GM12875 (cell line): ENCODE results near the gene PHLPP1.
A peak's percentile ranks its signal among the peaks of the same experiment; 100 is the strongest.

Source experiments
- H3K4me3 ChIP-seq: one replicate; pipeline ENCODE4 v1.5.1; 2011; ENCODE audit warnings: low read depth, low read length, control low read depth
- CTCF ChIP-seq: IDR thresholded peaks from 2 replicates; pipeline ENCODE4 v1.5.1; 2011; ENCODE audit warnings: low read depth, mild to moderate bottlenecking, control low read depth, inconsistent platforms, low read length, moderate library complexity, borderline replicate concordance; ENCODE audit not compliant: insufficient read depth

The PHLPP1 gene

GRCh38 chr18:62991389-62991788, 276.0 kb downstream of the PHLPP1 start:
- H3K4me3 ChIP-seq: no peak overlapping the region
- no peak for TF ChIP-seq CTCF

- TF ChIP-seq CTCF: peak; percentile 18; the same call in 1 of the 2 replicates
- no peak overlapping the region for H3K4me3 ChIP-seq
Observed at GRCh38 chr18:62991959-62992358, 276.6 kb downstream of the PHLPP1 start.

GRCh38 chr18:62992877-62993365, 277.6 kb downstream of the PHLPP1 start:
- no peak for TF ChIP-seq CTCF
- H3K4me3 ChIP-seq: no peak overlapping the region

GRCh38 chr18:62996566-62996965, 281.2 kb downstream of the PHLPP1 start:
- H3K4me3 ChIP-seq: no peak overlapping the region
- TF ChIP-seq CTCF: no peak

GRCh38 chr18:62997076-62997475, 281.7 kb downstream of the PHLPP1 start:
- H3K4me3 ChIP-seq: no peak overlapping the region
- no peak for TF ChIP-seq CTCF

GRCh38 chr18:62998443-62998842, 283.1 kb downstream of the PHLPP1 start:
- no peak overlapping the region for H3K4me3 ChIP-seq
- TF ChIP-seq CTCF: no peak

GRCh38 chr18:62999392-62999791, 284.1 kb downstream of the PHLPP1 start:
- no peak for TF ChIP-seq CTCF
- H3K4me3 ChIP-seq: no peak overlapping the region
